Urothelium cell line (cell line): ENCODE measurements around the gene MYO18A.

Source experiments
- DNase-seq: peaks from one replicate; pipeline ENCODE4 v3.0.0; 2011; ENCODE audit warnings: low spot score, mixed read lengths
- FAIRE-seq: peaks from 2 replicates; lab custom pipeline; 2011; peaks lifted over from hg19 to GRCh38; lab: Jason Lieb, UNC

The MYO18A gene

DNA sequence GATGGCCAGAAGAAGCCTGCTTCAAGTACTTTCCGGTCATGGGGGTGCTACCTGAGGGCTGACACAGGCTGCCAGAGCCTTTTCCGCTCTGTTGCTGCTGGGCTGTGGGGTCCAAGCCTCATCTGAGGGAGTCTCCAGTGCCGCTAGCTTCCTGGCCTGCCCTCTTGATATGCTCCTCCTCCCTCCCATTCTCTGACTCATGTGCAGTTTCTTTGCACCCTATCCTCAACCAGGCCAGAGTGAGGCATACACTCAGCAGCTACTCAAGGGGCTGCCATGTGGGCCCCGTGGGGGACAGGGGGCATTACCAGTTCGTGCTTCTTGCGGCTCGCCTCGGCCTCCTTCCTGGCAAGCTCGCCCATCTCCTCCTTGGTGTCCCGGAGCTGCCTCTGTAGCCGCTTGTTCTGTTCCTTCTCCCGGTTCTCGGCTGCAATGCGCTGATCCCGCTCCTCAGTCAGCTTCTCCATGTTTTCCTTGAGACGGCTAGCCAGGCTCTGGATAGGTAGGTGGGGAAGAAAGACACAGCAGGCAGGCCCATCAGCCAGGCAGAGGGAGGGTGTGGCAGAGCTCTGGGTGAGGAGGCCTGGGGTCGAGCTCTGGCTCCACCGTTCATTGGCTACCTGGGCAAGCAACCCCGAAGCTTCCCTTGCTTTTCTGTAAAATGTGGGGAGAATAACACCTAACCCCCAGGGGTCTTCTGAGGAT is 93.4 kb downstream of the MYO18A start:
- FAIRE-seq: no peak
- no peak for DNase-seq

DNA sequence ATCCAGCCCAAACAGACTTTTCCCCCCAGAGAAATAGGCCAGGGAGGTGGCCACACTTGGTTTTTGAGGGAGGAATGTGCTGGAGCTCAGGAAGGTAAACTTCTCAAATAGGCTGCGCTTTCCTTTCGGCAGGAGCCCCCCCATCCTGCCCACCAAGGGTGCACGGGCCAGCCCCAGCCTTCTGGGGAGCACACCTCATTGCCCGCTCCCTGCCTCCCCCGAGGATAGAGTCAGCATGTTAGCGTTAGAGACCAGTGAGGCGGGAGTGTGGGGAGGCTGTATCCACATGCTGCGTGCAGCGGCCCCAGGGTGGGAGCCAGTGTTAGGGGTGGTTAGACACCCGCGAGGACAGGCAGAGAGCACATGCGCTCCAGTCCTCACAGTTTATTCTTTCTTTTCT is 95.0 kb downstream of the MYO18A start:
- FAIRE-seq (peak; percentile 37), DNase-seq (no peak)

DNA sequence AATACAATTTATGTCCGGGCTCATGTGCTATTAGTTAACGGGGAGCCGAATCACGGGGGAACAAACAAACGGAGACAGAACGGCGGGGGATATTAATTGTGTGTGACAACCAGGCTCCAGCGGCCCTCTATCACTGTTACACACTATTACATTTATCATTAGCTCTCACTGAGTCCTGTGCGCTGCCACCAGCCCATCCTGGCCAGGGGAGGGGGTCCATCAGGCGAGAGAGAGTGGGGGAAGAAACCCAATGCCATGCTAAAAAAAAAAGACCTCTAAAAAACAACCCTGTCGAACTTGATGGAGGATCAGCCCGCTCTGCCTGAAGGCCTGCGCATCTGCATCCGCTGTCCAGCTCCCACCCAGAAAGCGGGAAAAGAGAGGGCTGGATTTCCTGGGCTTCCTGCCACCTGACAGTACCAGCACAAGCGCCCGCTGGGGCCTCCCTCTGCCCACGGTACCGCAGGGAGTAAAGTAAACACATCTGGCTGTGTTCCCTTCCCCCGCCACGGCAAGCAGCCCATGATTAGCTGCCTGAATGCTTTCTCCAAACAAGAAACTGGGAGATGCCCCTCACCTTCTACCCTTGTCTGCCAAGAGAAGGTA is 95.6 kb downstream of the MYO18A start:
- no peak for DNase-seq

DNA sequence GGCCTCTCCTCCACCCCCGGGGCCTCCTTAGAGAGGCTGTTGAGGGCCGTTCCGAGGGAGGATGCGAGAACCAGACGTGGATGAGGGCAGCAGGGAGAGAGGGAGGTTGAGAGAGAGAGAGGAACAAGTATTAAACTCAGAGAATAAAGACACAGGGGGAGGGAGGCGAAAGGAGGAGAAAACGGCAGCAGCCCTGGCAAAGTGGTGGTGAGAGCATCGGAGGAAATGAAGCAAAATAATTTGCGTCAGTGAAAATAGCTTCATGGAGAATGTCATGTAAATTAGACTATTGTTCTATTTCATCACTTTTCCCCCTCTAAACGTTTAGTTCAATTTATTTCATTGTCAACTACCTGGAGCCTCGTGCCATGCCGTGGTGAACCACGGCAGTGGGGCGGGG is 99.2 kb downstream of the MYO18A start:
- DNase-seq (no peak), FAIRE-seq (no peak)

More for the DNA sequence above, 95.6 kb downstream of the MYO18A start:
- FAIRE-seq: no peak

DNA sequence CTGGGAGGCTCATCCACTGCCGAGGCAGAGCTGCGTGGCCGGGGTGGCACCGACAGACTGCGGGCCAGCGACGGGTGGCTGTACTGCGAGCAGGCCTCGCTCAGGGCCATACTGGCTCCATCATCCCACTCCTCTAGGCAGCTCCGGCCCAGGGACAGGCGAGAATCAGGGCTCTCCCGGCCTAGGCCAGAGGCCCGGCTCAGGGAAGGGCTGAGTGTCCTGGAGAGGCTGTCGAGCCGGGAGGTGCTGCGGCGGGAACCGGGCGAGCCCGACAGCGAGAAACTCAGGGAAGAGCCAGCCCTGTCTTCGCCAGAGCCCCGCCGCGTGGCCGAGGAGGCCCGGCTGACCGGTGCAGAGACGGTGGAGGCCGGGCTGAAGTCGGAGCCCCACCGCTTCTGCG is 99.9 kb downstream of the MYO18A start:
- DNase-seq (no peak), FAIRE-seq (no peak)

DNA sequence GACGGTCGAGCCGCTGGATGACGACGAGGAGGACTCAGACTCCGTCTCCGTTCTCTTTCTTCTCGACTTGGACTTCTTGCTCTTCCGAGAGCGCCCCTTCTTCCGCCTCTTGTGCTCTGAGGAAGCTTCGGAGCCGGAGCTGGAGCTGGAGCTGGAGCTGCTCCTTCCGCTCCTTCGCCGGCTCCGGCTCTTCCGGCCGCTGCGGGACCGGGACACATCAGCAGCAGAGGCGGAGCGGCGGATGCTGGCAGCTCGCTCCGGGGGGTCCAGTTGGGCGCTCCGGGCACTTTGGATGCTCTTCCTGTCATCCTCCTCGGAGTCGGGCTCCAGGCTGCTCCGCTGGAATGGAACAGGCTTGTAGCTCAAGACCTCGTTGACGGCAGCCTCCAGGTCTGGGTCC is 100.3 kb downstream of the MYO18A start:
- FAIRE-seq: no peak

DNA sequence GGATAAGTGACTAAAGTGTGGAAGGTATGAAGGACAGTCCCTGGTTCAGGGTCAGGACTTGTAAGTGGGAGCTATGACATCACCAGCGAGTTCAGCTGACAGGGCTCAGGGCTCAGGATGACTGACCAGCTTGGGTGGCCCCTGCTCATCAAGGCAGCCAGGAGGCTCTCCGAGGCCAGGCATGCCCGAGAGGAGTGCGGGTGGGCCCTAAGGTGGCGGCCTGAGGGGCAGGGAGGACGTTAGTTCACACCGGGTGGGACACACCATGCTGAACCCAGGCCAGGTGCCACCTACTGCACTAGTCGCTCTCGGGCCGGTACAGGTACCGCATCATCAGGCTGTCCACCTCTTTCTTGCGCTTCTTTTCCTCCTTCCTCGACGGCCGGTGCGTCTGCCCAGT is 100.8 kb downstream of the MYO18A start:
- FAIRE-seq: no peak
- DNase-seq: no peak

More for the DNA sequence above, 100.3 kb downstream of the MYO18A start:
- no peak for DNase-seq

DNA sequence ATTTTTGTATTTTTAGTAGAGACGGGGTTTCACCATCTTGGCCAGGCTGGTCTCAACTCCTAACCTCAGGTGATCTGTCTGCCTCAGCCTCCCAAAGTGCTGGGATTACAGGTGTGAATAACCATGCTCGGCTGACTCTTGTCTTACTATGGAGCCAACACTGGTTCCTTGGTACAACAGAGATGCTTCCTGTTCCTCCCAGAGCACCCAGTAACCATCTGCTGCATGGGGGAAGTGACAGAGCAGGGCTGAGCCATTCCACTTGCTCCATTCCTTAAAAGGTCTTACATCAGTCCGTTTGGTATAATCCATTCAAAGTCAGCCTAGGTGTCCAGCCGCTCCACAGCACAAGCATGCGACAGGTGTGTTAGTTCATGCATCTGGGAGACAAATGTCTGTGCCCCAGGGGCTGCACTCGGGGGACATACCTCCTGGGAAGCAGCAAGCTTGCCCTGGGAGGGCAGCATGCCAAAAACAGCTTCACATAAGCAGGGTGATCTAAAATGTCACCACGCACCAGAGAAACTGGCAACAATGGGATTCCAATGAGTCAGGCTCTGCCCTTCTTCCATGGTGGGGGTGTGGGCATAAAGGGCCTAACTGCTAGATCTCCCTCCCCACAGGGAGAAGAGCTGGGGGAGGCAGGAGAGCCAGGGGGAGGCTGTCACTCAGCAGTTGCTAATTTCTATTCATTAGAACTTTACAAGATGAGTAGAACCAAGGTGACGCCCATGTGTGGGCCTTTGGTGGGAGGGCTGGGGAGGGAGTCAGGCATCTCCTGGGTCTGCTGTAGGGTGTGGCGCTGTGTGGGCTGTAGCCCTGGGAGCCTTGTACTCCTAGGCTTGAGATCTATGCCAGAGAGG is 101.8 kb downstream of the MYO18A start:
- FAIRE-seq: no peak
- DNase-seq: peak; percentile 41

DNA sequence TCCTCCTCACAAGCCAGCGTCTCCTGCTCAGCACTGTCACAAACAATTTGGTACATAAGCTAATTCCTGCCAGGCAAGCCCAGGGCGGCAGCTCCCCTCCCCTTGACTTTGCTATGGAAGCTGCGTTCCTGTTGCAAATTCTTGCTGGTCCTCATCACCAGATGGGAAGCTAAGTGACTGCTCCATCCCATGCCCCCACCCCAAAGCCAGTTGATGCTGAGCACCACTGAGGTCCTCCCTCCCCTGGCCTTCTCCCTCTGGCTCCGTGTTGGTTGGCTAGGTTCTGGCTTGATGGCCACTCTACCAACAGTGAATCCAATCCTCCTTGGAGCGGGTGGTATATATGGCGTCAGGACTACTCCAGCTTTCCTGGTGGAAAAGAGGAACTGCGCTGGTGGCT is 102.9 kb downstream of the MYO18A start:
- DNase-seq (no peak), FAIRE-seq (no peak)

DNA sequence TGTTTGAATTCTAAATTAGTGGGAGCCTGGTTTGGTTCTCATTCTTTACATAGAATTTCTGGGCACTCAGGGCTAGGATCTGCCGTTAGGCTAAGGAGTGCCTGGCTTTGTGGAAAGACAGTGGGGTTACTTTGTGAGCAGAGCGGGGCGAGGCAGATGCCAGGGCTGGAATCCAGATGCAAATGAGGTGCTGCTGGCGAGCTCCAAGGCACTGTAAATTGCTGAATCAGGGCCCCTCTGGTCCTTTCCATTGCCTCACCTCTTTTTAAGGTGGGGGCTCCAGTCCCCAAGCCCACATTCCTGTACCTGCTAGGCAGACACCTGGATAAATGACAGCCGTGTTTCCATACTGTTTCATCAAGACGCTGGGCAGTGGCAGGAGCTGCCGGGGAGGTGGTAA is 103.5 kb downstream of the MYO18A start:
- no peak for FAIRE-seq
- no peak for DNase-seq

DNA sequence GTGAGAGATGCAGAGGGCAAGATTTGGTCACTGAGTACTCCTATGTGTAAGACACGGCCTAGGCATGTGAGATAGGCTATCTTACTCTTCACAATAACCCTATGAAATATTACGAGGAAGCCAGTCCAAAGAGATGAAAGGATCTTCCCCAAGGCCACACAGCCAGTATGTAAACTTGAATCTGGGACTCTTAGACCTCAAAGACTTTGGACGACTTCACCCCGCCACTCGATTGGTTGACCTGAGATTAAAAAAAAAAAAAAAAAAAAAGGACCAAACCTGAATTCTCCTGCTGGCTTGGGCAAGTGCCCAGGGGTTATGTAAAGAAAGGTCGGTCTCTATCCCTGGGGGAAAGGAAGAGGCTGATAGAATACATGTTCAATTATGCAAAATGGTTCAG is 104.1 kb downstream of the MYO18A start:
- no peak for DNase-seq
- no peak for FAIRE-seq

DNA sequence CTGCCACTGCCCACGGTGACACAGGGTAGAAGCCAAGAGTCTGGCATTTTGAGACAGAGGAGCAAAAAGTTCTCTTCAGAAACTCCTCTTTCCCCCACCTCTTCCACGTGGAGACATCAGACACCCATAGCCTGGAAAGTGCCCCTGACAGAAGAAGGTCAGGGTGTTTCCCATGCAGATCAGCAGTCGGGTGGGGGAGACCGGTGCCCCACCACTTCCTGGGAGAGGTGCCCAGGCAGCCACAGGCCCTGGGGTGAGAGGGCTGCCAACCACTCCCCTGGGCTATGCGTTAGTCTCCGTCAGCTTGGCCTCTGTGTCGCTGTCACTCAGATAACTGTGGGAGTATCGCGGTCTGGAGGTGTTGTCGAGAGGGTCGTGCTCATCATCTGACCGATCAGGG is 105.7 kb downstream of the MYO18A start:
- no peak for DNase-seq
- no peak for FAIRE-seq

DNA sequence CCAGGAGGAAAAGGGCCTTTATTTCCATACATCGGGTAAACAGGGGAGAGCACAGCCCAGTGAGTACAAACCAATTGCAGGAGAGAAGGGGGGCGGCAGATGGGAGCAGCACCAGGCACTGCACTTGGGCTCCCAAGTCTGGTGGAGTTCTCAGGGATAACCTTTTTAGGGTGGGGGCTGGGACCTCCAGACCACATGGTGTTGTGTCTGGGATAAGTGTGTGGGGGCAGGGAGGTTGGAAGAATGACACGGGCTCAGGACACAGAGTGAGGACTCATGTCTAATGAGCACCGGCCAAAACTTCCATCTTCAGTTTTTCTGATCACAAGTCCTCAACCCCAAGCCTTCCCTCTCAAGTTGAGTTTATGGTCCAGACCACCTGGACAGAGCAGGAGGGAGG is 106.7 kb downstream of the MYO18A start:
- DNase-seq: no peak
- no peak for FAIRE-seq

DNA sequence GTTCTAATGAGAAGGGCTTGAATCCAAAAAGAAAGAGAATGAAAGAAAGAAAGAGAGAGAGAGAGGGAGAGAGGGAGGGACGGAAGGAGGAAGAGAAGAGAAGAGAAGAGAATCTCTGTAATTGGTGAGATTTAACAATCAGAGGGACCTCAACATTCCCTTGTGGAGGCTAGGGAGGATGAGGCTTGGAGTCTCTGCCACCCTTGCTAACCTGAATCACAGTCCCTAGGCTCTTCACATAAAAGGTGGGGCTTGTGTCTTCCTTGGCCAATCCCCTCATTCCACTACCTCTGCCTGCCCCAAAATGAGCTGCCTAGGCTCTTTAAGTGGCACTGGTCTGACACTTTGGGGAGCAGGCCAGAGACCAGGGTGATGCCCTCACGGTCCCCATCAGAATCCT is 107.2 kb downstream of the MYO18A start:
- DNase-seq (no peak), FAIRE-seq (no peak)

DNA sequence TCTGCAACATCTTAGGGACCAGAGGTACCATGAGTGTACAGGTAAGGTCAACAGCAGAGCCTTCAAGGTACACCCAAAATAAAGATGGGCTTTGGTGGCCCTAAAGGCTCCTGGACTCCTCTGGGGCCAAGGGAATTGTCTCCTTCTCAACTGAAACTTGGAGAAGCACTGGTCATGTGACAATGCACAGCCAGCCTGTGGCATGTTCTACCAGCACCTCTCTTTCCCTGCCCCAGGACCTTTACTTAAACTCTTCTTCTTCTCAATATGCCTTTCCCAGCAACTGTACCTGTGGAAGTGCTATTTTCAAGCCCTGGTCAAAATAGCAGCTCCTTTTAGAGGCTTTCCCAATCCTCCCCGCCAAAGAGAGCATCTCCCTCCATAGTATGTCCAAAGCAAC is 108.9 kb downstream of the MYO18A start:
- DNase-seq (no peak), FAIRE-seq (no peak)

DNA sequence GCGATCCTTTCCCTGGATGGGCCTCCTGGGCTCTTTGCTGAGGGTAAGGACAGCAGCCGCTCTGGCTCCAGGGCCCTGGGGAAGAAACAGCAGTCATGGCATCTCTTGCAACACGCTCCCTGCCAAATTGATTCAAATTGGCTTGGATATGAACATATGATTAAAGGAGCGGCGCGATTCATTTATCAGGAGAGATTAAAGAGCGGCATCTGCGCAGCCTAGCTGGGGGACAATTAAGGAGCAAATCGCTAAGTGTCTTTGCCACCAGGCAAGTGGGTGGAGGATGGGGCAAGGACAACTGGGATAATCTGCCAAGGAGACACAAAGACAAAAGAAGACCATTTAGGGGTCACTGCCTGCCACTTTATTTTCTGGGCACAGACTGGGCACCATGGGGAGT is 109.4 kb downstream of the MYO18A start:
- no peak for FAIRE-seq
- no peak for DNase-seq

DNA sequence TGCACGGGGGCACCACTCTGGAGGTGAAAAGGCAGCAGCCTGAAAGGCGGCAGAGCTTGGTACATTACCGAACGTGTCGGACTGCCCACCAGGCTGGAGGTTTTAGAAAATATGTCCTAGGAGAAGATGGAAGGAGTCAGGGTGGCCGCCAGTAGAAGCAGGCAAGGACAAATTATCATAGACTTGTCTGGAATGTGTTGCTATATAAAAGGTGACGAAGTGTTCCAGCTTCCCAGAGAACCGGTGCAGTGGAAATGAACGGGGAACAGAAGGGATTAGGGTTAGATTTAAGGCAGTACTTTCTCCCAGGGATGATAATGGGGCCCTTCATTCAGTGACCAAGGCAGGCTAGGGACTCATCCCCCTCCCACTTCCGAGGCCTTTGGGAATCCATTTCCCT is 109.9 kb downstream of the MYO18A start:
- DNase-seq: no peak
- FAIRE-seq: peak; percentile 56

DNA sequence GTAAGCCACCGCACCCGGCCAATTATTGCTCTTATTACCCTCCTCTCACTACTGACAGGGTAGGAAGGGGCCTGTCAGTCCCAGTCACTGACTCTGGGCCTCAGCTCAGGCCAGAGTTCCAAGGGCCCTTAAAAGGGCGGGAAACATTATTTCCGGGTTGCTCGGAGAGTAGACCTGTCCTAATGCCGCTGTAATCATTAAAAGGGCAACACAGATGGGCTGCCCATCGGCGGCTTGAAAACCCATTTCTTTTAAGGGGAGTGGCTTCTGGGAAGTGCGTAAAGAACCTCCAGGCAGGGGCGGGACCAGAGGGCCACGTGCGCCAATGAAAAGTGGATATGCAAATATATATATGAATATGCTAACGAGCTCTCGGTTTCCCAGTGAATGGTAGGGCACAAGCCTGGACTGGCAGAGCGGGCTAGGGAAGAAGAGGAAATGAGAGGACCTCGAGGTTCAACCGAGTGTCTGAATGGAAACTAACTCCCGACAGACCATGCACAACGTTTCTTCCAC is 110.6 kb downstream of the MYO18A start:
- FAIRE-seq (no peak), DNase-seq (no peak)

DNA sequence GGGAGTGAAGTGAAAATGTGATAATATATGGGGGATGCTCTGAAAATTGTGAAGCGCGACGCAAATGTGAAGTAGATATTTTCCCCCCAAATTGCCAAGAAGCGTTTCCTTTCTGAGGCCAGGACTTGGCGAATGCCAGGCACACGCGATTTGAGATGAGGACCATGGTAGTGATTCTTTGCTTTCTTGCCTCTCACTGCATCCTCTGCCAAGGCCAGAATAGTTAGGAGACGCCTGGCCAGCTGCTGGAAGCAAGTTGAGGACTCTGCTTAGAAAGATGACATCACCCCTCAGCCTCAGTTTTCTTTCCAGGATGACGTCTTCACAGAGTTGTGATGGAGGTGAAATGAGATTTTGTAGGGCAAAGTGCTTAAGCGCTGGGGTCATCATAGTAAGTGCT is 111.4 kb downstream of the MYO18A start:
- FAIRE-seq (no peak), DNase-seq (no peak)

DNA sequence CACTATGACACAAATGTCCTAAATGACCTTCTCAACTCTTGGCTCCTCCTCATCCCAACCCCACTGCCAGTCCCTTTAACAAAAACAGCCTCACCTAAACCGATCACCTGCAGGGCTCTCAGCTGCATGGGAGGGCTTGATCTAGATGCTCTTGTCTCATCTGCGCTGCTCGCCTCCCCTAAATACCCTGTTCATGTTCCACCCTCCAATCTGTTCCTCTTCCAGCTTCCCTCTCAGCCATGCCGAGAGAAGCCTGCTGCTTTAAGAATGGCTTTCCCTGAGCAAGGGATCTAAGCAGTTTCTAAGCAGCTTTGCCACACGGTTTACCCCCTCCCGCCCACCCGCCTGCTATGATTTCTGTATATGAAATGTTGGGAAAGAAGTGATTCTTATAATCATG is 113.6 kb downstream of the MYO18A start:
- no peak for FAIRE-seq
- DNase-seq: no peak

DNA sequence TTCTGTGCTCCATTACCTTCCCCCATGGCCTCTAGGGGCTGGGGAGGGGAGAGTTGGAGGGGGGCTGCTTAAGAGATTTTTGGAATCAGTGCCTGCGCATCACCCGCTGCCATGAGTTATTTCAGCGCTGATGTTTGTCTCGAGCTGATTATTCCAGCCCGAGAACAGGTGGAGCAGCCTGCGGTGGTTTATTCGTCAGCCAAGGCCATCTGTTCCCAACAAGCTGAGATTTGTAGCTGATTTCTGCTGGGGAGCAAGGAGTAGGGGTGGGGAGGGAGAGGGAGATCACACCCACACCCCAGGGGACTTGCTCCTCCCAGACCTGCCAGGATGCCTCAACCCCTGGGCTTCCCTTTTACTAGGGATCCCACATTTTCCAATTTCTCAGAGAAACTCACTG is 114.2 kb downstream of the MYO18A start:
- DNase-seq (no peak), FAIRE-seq (no peak)

DNA sequence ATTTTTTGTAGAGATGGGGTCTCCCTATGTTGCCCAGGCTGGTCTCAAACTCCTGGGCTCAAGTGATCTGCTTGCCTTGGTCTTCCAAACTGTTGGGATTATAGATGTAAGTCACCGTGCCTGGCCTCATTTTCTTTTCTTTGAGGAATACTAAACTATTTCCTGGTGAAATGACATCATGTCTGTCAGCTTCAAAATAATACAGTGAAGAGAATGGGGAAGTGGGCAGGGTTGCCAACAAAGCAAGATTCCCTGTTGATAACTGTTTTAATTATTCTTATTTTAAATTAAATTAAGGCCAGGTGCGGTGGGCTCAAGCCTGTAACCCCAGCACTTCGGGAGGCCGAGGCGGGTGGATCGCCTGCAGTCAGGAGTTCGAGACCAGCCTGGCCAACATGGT is 116.2 kb downstream of the MYO18A start:
- no peak for DNase-seq
- no peak for FAIRE-seq
